Glutamatergic neuron (in vitro differentiated cells): ENCODE data around the gene TNNI2. TPM values are rescaled to one million over a fixed set of nuclear protein-coding genes. Genes with fewer than 3 reads are reported as not detected.

Source experiments
- DNase-seq: peaks from one replicate; pipeline ENCODE4 v3.0.0; 2022
- H3K27ac Mint-ChIP-seq: one replicate; pipeline ENCODE4 v1.8.0; 2020; ENCODE audit warnings: mild to moderate bottlenecking, mixed read lengths, inconsistent platforms; ENCODE audit not compliant: unreplicated experiment
- H3K27me3 Mint-ChIP-seq: one replicate; pipeline ENCODE4 v1.8.0; 2020; ENCODE audit warnings: mild to moderate bottlenecking, moderate library complexity, mixed read lengths, inconsistent platforms; ENCODE audit not compliant: unreplicated experiment
- H3K36me3 Mint-ChIP-seq: one replicate; pipeline ENCODE4 v1.8.0; 2020; ENCODE audit warnings: mild to moderate bottlenecking, mixed read lengths, inconsistent platforms; ENCODE audit not compliant: unreplicated experiment
- H3K4me1 Mint-ChIP-seq: one replicate; pipeline ENCODE4 v1.8.0; 2020; ENCODE audit warnings: mild to moderate bottlenecking, low read depth, mixed read lengths, inconsistent platforms; ENCODE audit not compliant: unreplicated experiment
- H3K4me3 Mint-ChIP-seq: one replicate; pipeline ENCODE4 v1.8.0; 2020; ENCODE audit warnings: mild to moderate bottlenecking, mixed read lengths, inconsistent platforms; ENCODE audit not compliant: unreplicated experiment
- H3K9me3 Mint-ChIP-seq: one replicate; pipeline ENCODE4 v1.8.0; 2020; ENCODE audit warnings: mild to moderate bottlenecking, moderate library complexity, mixed read lengths, inconsistent platforms; ENCODE audit not compliant: unreplicated experiment
- total RNA-seq: library from RNA; stranded (reverse); fragmentation: NEBNext Ultra II Directional; extraction: Animal tissue kit (Norgen Biotek cat#: 25700); gene quantifications from one replicate; pipeline ENCODE4 v1.2.1, GENCODE V29; 2021; ENCODE audit not compliant: unreplicated experiment
- TF ChIP-seq, protein P1 (sequence below): fragments of 200-600 bp; sonication (generic); IDR thresholded peaks from one replicate; pipeline ENCODE4 v1.5.0; 2021; ENCODE audit not compliant: partially characterized antibody, unreplicated experiment

TNNI2 gene
- total RNA-seq, 1 donor from 2014 or later: not detected

GRCh38 chr11:1821562-1821961 lies 17.2 kb upstream of the TNNI2 start:
- no peaks in the 10 kb centered on the region for H3K4me1 Mint-ChIP-seq
- H3K27ac Mint-ChIP-seq: no peak overlapping the region
- peaks cover 8% of the 10 kb centered on the region for H3K27me3 Mint-ChIP-seq
- TF ChIP-seq, protein P1, sequence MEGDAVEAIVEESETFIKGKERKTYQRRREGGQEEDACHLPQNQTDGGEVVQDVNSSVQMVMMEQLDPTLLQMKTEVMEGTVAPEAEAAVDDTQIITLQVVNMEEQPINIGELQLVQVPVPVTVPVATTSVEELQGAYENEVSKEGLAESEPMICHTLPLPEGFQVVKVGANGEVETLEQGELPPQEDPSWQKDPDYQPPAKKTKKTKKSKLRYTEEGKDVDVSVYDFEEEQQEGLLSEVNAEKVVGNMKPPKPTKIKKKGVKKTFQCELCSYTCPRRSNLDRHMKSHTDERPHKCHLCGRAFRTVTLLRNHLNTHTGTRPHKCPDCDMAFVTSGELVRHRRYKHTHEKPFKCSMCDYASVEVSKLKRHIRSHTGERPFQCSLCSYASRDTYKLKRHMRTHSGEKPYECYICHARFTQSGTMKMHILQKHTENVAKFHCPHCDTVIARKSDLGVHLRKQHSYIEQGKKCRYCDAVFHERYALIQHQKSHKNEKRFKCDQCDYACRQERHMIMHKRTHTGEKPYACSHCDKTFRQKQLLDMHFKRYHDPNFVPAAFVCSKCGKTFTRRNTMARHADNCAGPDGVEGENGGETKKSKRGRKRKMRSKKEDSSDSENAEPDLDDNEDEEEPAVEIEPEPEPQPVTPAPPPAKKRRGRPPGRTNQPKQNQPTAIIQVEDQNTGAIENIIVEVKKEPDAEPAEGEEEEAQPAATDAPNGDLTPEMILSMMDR: no peak
- no peaks in the 10 kb centered on the region for H3K9me3 Mint-ChIP-seq
- DNase-seq: no peak
- H3K36me3 Mint-ChIP-seq: peaks cover 5% of the 10 kb centered on the region
- H3K4me3 Mint-ChIP-seq: no peak overlapping the region

- Mint-ChIP-seq H3K27me3 (peaks cover 8% of the 10 kb centered on the region), H3K27ac (no peak overlapping the region), H3K36me3 (peaks cover 5% of the 10 kb centered on the region), H3K4me3 (no peak overlapping the region), H3K9me3 (no peaks in the 10 kb centered on the region), H3K4me1 (no peaks in the 10 kb centered on the region)
- TF ChIP-seq, protein P1: no peak
- DNase-seq: no peak
Measured at GRCh38 chr11:1822648-1823375, 16.0 kb upstream of the TNNI2 start.

- no peak for DNase-seq
- H3K4me1 Mint-ChIP-seq: no peaks in the 10 kb centered on the region
- no peak overlapping the region for H3K4me3 Mint-ChIP-seq
- no peak overlapping the region for H3K27ac Mint-ChIP-seq
- H3K9me3 Mint-ChIP-seq: no peaks in the 10 kb centered on the region
- TF ChIP-seq, protein P1: no peak
- H3K27me3 Mint-ChIP-seq: peaks cover 8% of the 10 kb centered on the region
- H3K36me3 Mint-ChIP-seq: peaks cover 5% of the 10 kb centered on the region
Measured at GRCh38 chr11:1823376-1824220, 15.2 kb upstream of the TNNI2 start.

GRCh38 chr11:1824221-1825038 lies 14.4 kb upstream of the TNNI2 start:
- peaks cover 5% of the 10 kb centered on the region for H3K36me3 Mint-ChIP-seq
- no peak for DNase-seq
- TF ChIP-seq, protein P1: no peak
- H3K4me1 Mint-ChIP-seq: no peaks in the 10 kb centered on the region
- peaks cover 10% of the 10 kb centered on the region for H3K27me3 Mint-ChIP-seq
- H3K4me3 Mint-ChIP-seq: no peak overlapping the region
- H3K9me3 Mint-ChIP-seq: no peaks in the 10 kb centered on the region
- H3K27ac Mint-ChIP-seq: no peak overlapping the region
